NCI-H524 treated with DMSO at 0.1 percent for 48 hours (cell line): ENCODE measurements around the gene PRR29.
"Not testable (repeated sequence)": the region's sequence is repeated elsewhere in the genome, so short reads cannot be mapped to it uniquely, and the experiment has no call there.

Experiments used
- DNase-seq: peaks from one replicate; lab custom pipeline; 2025; lab: John Stamatoyannopoulos, UW

Gene PRR29

GRCh38 chr17:63974594-63975192 is 23.5 kb upstream of the PRR29 start:
- no peak for DNase-seq

DNA sequence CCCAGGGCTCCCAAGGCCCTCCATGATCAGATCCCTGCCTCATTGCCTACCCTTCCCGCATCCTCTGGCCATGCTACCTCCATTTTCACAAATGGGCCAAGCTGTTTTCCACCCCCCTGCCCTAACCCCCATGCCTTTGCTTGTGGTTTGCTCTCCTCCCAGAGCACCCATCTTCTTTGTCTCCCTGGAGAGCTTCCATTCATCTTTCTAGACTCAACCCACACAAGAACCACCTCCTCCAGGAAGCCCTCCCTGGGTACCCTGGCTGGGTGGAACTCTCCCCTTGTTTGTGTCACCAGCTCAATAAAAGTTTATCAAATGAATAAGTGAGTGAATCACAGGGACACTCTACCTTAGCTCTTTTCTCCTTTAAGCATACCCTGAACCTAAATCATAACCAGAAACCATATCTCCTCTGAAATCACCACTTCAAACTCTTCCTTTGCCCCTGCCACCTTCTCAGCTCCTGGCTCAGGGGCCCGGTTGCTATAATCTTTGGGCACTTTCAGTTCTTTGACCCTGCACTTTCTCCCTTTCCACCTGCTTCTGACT is 22.5 kb upstream of the PRR29 start:
- DNase-seq, result no peak

GRCh38 chr17:63976702-63977101 is 21.4 kb upstream of the PRR29 start:
- DNase-seq, result no peak

DNA sequence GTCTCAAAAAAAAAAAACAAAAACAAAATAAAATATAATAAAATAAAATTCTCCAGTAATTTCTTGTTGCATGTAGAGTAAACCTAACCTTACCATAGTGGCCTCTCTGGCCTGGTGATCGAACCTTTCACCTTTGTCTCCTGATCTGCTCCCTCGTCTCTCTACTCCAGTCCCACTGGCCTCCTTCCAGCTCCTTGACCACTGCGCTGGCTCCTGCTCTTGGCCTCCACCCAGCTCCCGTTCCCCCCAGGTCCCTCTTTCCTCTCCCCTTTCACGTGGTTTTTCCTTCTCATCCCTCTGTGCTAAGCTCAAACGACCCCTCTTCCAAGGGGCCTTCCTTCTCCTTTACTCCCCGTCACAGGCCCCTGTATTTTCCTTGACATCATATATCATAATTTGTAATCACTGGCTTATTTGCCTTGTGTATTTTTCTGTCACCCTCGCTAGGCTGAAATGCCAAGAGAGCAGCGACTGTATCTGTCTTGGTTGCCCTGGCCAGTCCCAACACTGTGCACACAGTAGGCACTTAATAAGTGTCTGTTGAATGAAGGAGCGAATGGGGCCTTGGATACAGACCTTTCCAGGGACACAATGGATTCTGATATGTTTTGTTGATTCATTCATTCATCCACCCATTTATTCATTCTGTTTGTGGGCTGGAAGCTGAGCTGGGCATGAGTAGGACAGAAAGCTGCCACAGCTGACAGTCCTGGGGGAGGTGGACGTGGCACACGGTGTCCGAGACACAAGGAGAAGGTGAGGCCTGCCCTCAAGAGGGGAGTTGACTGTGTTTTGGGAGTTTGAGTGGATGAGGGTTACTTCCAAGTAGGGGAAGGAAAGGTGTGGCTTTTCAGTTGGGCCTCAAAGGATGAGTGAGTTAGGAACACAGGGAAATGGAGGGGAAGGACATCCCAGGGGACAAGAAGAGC is 19.6 kb upstream of the PRR29 start:
- no peak for DNase-seq

DNA sequence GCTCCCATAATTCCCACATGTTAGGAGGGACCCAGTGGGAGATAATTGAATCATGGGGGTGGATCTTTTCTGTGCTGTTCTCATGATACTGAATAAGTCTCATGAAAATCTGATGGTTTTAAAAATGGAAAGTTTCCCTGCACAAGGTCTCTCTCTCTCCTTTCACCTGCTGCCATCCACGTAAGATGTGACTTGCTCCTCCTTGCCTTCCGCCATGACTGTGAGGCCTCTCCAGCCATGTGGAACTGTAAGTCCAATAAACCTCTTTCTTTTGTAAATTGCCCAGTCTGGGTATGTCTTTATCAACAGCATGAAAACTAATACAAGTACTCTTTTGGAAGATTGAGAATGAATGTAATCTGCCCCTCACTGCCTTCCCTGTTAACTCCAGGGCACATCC is 15.5 kb upstream of the PRR29 start:
- not testable (repeated sequence) for DNase-seq

DNA sequence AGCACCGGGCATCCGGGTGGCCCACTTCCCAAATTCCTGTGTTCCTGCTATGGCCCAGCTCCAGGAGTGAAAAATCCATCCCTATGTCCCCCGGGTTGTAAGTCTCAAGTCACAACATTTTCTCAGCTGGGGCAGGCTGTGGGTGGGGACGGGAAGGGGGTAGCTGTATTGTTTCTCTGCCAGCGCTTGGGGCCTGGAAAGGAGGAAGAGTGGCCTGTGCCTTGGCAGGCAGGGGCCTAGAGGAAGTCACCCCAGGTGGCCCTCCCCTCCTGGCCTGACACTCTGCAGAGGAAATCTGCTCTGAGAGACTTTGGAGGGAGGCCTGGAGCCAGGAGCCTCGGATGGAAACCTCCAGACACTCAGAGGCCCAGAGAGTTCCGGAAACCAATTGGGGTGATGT is 14.8 kb upstream of the PRR29 start:
- DNase-seq, result no peak

DNA sequence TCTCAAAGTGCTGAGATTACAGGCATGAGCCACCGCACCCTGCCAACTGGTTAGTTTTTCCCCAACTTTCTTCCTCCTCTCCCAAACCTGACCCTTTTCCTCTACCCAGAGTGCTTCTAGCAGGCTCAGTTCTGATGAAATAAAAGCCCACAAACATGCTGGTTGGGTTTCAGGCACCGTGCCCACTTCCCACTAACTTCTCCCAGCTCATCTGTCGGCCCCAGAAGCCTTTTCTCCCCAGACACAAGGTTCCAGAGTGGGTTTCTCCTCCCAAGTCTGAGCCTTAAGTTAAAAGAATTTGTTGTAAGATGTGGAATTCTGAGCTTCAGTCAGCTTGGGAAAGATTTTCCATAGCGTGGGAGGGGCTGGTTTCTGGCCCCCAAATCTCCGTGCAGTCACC is 13.9 kb upstream of the PRR29 start:
- no peak for DNase-seq

DNA sequence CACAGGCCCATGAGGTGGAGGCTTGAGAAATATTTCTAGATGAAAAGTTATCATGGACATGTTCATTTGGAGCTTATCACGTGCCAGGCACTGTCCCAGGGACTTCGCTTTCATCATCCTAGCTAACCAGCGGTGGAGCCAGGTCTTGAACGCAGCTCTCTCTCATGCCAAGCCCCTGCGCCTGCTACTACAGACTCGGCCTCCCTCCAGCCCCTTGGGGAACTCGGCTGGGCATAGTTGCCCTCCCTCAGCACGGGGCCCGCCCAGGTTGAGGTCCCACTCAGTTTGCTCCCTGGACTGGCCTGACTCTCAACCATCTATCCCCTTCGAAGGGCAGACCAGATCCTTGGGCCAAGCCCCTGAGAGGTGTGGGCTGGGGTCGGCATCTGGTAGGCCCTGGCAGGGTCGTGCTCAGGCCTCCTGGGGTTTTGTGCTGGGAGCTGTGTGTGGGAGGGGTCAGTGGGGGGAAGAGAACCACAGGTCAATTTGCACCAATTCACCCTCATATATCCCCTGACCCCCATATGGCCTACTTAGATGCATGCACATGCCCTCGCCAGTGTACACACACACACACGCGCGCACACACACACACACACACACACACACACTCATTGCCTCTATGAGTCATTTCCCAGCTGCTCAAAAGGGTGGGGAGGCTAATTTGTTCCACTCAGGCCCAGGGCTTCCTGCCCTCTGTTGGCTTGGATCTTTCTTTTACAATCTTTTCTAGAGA is 13.3 kb upstream of the PRR29 start:
- no peak for DNase-seq

DNA sequence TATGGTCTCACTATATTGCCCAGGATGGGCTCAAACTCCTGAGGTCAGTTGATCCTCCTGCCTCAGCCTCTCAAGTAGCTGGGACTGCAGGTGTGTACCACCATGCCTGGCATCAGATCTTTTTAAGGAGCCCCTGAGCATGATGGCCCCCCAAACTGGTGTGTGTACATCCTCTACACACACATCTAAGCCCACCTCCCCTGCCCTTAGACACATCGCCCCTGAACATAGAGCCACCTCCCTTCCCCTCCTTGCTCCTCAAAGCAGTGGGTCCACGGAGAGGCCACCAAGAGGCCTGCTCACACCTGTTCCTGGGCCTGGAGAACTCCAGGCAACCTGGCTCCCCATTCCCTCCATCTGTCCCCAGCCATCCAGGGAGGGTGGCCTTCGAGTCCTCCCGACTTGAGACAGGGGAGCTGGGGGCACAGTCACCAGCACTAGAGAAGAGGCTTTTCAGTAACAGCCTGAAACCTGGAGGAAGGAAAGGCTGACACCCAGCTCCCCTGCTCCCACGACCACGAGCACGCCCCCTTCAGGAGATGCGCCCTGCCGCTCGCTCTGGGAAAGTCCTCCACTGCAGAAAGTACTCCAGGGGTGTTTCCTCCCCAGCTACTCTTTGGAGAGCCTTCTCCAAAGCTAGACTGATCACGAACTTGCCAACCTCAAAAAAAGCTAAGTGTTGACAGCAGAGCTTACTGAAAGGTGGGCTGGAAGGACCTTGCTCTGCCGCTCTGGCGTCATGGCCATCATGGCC is 12.6 kb upstream of the PRR29 start:
- DNase-seq, result no peak

DNA sequence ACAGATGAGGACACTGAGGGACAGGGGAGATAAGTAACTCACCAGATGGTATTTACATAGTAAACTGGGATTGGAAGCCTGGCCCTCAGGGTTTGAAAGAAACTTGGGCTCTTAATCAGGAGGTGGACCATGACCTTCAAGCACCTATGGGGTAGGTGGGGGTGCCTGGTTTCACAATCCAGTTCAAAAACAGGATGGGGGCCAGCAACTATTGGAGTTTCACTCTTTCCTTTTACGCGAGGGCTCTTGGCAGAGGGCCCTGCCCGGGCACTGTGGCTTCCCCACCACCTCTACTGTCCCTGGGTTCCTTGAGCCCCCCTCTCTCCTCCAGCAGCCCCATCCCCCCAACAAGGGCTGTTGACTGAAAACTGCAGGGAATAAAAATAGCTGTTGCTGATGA is 11.3 kb upstream of the PRR29 start:
- DNase-seq, result no peak

- DNase-seq, result no peak
Measured at GRCh38 chr17:63987221-63988126, 10.7 kb upstream of the PRR29 start.

DNA sequence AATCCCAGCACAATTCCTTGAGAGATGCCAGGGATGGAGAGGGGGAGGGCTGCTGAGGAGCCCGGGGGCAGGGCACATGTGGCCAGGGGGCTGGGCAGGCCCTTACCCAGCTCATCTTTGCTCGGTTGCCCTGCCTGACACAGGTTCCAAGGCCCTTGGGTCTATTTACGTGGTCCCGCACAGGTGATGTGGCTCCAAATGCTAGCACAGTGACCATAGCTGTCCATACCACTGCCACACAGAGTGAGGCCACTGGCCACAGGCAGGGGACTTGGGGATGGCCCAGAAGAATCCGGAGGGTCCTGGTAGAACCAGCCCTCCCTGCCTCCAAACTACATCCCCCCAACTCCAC is 10.0 kb upstream of the PRR29 start:
- DNase-seq, result no peak

DNA sequence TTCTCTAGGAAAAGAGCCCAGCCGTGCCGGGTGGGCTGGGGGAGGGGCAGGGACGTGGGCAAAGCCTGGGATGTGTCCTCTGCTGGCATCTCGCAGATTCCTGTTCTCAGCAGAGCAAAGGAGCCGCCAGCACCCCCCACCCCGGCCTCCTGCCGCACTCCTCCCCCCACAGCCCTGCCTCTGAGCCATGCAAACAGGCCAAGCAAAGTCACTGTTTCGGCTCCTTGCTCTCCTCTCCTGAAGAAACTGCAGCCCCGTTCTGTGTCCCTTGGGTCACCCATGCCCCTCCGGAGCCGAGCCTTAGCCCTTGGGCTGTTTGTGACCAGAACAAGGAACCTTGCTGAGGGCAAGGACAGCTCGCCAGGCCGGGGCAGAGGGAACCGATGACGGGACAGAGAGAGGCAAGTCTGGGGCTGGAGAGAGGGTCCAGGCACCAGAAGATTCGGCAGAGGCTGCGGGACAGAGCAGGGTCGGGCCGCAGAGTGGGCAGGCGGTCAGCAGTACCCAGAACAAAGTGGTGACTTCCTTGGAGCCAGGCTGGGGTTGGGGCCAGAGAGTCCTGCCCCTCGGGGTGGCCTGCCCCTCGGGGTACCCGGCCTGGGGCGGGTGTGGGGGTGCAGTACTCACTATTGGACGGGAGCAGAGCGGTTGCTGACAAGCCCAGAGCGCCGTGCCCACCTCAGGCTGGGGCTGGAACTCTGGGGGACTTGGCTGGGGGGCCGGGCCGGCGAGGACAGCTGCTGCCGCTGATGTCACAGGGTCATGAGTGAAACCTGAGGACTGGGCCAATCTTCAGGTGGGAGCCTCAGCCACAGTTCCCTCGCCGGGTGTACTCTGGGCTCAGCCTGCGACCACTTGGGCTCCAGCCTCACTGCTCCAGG is 9.2 kb upstream of the PRR29 start:
- DNase-seq, result no peak

- DNase-seq, result no peak
Measured at GRCh38 chr17:63989622-63990345, 8.4 kb upstream of the PRR29 start.

GRCh38 chr17:63991611-63992010 is 6.5 kb upstream of the PRR29 start:
- no peak for DNase-seq

DNA sequence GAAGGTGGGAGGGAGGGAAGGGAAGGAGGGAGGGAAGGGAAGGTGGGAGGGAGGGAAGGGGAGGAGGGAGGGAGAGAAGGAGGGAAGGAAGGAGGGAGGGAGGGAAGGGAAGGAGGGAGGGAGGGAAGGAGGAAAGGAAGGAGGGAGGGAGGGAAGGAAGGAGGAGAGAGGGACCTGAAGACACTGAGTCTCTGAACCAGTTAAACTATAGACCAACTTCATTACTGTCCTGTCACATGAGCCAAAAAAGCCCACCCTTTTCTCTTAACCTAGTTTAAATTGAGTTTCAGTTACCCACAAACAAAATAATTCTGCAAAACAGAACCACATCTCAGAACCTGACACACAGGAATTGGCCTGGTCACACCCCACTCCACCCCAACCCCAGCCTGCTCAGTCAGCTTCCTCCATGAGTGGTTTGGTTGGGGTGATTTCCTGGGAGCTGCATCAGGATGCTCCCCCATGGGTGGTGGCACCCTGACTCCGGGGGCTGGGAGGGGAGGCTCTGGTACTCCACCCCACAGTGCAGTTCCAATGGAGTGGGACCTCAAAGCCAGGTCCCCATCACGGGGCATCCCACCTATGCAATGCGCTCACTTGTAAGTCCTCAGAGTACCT is 4.7 kb upstream of the PRR29 start:
- no peak for DNase-seq

DNA sequence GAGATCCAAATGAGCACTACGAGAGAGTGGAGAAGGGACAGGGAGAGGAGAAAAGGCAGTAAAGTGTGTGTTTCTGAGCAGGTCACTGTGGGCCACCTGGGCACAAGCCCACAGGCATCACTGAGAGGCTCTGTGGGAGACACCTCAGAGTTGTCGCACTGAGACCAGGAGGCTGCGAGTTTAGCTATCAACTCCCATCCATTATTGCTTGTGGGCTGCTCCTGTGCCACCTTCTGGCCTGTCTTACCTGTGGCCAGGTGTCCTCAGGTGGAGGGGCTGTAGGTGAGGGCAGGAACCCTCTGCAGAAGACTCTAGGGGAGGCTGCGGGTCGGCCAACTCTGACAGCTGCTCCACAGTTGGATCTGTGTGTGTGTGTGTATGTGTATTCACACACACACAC is 2.5 kb upstream of the PRR29 start:
- no peak for DNase-seq

DNA sequence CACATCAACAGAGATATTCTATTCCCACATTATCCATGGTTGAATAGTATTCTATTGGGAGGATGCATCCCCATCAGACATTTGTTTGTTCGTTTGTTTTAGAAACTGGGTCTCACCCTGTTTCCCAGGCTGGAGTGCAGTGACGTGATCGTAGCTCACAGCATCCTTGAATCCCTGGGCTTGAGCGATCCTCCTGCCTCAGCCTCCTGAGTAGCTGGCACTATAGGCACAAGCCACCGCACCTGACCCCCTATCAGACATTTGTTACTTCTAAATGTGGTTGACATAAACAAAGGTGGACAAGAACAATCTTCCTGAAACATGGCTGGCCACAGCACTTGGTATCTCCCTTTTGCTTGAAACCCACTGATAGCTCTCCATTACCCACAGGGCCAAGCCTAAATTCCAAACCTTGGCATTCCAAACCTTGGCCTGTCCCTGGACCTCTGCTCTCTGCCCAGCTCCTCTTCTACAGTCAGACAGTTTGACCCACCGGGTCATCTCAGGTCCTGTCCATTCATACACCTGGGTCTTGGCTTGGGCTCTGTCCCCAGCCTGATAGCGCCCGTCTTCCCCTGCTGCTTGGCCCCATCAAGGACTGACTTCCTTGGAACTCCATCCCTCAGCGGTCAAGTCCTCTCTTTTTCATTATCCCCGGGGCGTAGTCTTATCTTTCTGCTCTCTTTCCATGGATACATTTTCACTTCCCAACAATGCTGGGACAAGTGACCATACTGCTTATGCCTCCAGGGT is 1.5 kb upstream of the PRR29 start:
- no peak for DNase-seq
